ENCODE data around the gene AOC3. TPM values are rescaled to one million over a fixed set of nuclear protein-coding genes. Genes with fewer than 3 reads are reported as not detected.

The AOC3 gene
- total and polyA plus RNA-seq, 7 donors, result 3.5 to 227 (median 58.1) TPM

- Histone ChIP-seq H3K36me3 (peaks cover 30 to 87% (median 59%) of the 10 kb centered on the region in 4 donors), H3K4me1 (peaks cover 0 to 4% (median 0%) of the 10 kb centered on the region in 4 donors), H3K27me3 (no peaks in the 10 kb centered on the region), H3K4me3 (no peak overlapping the region), H3K27ac (no peak overlapping the region), H3K9me3 (no peaks in the 10 kb centered on the region)
- 82 to 83% methylated on average over 11 of the region's 11 CpGs for whole genome bisulfite sequencing, 2 donors
- DNase-seq, result no peak
- intact Hi-C loops (cut with DNase I), result loop anchor here (5.0 kb wide), 1 partner anchor 155 kb away; the partner anchor contains the start of gene RPL27
- TF ChIP-seq POLR2A (IDR thresholded peaks at IDR 0.05), result no peak
- no peak for TF ChIP-seq EP300 (IDR thresholded peaks at IDR 0.05)
- no peak for TF ChIP-seq CTCF (IDR thresholded peaks at IDR 0.05)
- no peak for TF ChIP-seq POLR2AphosphoS5 (IDR thresholded peaks at IDR 0.05)
Observed at GRCh38 chr17:42841975-42842685, 8.9 kb upstream of the AOC3 start.

- intact Hi-C loops (cut with DNase I), result loop anchor here (1.0 to 5.0 kb wide), 2 partner anchors 94 to 154 kb away; partner anchors contain the start of gene RPL27
- H3K27ac ChIP-seq, result peak overlapping the region; percentile 29 to 55 (median 44)
- no peak for DNase-seq
- H3K9me3 ChIP-seq, result no peaks in the 10 kb centered on the region
- TF ChIP-seq POLR2AphosphoS5 (IDR thresholded peaks at IDR 0.05) (no peak), EP300 (IDR thresholded peaks at IDR 0.05) (no peak), CTCF (IDR thresholded peaks at IDR 0.05) (peak; percentile 89 to 96 (median 94)), POLR2A (IDR thresholded peaks at IDR 0.05) (no peak)
- H3K27me3 ChIP-seq, result no peaks in the 10 kb centered on the region
- peaks cover 0 to 4% (median 0%) of the 10 kb centered on the region in 4 donors for H3K4me1 ChIP-seq
- H3K4me3 ChIP-seq, result no peak overlapping the region
- H3K36me3 ChIP-seq, result peaks cover 17 to 74% (median 46%) of the 10 kb centered on the region in 4 donors
- 35 to 54% methylated on average over 6 of the region's 6 CpGs for WGBS, 2 donors
Observed at GRCh38 chr17:42843358-42843934, 7.6 kb upstream of the AOC3 start.

GRCh38 chr17:42844271-42844670 is 6.7 kb upstream of the AOC3 start, which contains the start of gene AOC2:
Gene AOC2, plus strand, starts transcription at chr17:42844580. Its CDS starts 47 bp downstream, at chr17:42844627.
- Histone ChIP-seq H3K4me1 (peaks cover 0 to 7% (median 3%) of the 10 kb centered on the region in 4 donors), H3K9me3 (no peaks in the 10 kb centered on the region), H3K27me3 (no peaks in the 10 kb centered on the region), H3K4me3 (no peak within 1 kb of the TSS), H3K27ac (peak within 1 kb of the TSS; percentile 29 to 55 (median 44)), H3K36me3 (peaks cover 9 to 66% (median 38%) of the 10 kb centered on the region in 4 donors)
- TF ChIP-seq EP300 (IDR thresholded peaks at IDR 0.05), result no peak
- intact Hi-C loops (cut with DNase I), result loop anchor here (2.0 to 5.0 kb wide), 2 partner anchors 85 to 153 kb away; partner anchors contain the start of gene RPL27
- DNase-seq, result no peak
- WGBS, 2 donors, result 78 to 81% methylated on average over 4 of the region's 4 CpGs

GRCh38 chr17:42844761-42845555 is 6.0 kb upstream of the AOC3 start:
- no peak for DNase-seq
- Histone ChIP-seq H3K4me1 (peaks cover 0 to 14% (median 10%) of the 10 kb centered on the region in 4 donors), H3K9me3 (no peaks in the 10 kb centered on the region), H3K27me3 (no peaks in the 10 kb centered on the region), H3K4me3 (no peak overlapping the region), H3K27ac (peak overlapping the region in 1 of 4 donors; percentile 44), H3K36me3 (peaks cover 9 to 59% (median 32%) of the 10 kb centered on the region in 4 donors)
- 93 to 94% methylated on average over 24 of the region's 24 CpGs for WGBS, 2 donors
- TF ChIP-seq CTCF (IDR thresholded peaks at IDR 0.05) (no peak), POLR2A (IDR thresholded peaks at IDR 0.05) (no peak), EP300 (IDR thresholded peaks at IDR 0.05) (no peak), POLR2AphosphoS5 (IDR thresholded peaks at IDR 0.05) (no peak)
- intact Hi-C loops (cut with DNase I), result loop anchor here (2.0 to 5.0 kb wide), 2 partner anchors 84 to 152 kb away; partner anchors contain the start of gene RPL27
